ENCODE results near the gene CSNK1E. TPM values are rescaled to one million over a fixed set of nuclear protein-coding genes. Genes with fewer than 3 reads are reported as not detected.

The CSNK1E gene
- total RNA-seq, 6 donors from 2014 or later = 94.1 to 345 (median 123) TPM

DNA sequence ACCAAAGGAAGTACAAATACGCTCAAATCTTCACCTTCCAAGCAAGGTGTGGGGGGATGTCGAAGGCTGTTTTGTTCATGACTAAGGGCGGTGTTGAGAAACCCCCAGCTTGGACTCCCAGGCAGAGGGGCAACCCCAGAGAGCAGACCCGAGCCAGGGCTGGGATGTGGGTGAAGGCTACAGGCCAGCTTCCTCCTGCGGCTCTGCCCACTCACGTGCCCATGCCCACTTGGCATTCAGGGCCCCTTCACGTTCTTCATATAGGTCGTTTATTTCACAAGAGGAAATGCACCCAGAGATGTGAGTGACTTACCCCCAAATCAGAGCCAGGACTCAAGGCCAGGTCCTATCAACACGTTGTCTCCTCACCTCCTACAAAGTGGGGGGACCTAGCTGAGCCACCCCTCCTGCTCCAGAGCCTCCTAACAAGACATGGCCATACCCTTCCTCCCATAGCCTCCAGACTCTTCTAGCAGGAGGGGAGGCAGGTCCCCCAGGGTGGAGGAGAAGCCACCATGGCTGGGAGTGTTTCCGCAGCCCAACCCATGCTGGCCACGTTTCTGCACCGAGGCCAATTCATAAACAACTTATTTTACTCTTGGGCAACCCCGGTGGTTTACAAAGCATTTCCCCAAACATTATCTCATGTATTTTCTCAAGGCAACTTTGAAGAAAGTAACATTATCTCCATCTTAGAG lies 66.4 kb downstream of the CSNK1E start:
- no peak for DNase-seq
- H3K36me3 ChIP-seq = peaks cover 4 to 26% (median 21%) of the 10 kb centered on the region in 4 donors
- peak overlapping the region in 2 of 4 donors; percentile 28 to 54 for H3K27ac ChIP-seq
- no peak overlapping the region for H3K4me3 ChIP-seq
- 59 to 63% methylated on average over 13 of the region's 13 CpGs for WGBS, 2 donors
- TF ChIP-seq POLR2AphosphoS5 (IDR thresholded peaks at IDR 0.05) (no peak), EP300 (IDR thresholded peaks at IDR 0.05) (no peak), POLR2A (IDR thresholded peaks at IDR 0.05) (no peak)
- TF ChIP-seq, protein P1, sequence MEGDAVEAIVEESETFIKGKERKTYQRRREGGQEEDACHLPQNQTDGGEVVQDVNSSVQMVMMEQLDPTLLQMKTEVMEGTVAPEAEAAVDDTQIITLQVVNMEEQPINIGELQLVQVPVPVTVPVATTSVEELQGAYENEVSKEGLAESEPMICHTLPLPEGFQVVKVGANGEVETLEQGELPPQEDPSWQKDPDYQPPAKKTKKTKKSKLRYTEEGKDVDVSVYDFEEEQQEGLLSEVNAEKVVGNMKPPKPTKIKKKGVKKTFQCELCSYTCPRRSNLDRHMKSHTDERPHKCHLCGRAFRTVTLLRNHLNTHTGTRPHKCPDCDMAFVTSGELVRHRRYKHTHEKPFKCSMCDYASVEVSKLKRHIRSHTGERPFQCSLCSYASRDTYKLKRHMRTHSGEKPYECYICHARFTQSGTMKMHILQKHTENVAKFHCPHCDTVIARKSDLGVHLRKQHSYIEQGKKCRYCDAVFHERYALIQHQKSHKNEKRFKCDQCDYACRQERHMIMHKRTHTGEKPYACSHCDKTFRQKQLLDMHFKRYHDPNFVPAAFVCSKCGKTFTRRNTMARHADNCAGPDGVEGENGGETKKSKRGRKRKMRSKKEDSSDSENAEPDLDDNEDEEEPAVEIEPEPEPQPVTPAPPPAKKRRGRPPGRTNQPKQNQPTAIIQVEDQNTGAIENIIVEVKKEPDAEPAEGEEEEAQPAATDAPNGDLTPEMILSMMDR (IDR thresholded peaks at IDR 0.05) = no peak
- H3K27me3 ChIP-seq = no peaks in the 10 kb centered on the region
- no peak for ATAC-seq (ENCODE audit: low FRiP score in 2 of 2)
- H3K4me1 ChIP-seq = peaks cover 14 to 41% (median 26%) of the 10 kb centered on the region in 4 donors
- no peaks in the 10 kb centered on the region for H3K9me3 ChIP-seq

DNA sequence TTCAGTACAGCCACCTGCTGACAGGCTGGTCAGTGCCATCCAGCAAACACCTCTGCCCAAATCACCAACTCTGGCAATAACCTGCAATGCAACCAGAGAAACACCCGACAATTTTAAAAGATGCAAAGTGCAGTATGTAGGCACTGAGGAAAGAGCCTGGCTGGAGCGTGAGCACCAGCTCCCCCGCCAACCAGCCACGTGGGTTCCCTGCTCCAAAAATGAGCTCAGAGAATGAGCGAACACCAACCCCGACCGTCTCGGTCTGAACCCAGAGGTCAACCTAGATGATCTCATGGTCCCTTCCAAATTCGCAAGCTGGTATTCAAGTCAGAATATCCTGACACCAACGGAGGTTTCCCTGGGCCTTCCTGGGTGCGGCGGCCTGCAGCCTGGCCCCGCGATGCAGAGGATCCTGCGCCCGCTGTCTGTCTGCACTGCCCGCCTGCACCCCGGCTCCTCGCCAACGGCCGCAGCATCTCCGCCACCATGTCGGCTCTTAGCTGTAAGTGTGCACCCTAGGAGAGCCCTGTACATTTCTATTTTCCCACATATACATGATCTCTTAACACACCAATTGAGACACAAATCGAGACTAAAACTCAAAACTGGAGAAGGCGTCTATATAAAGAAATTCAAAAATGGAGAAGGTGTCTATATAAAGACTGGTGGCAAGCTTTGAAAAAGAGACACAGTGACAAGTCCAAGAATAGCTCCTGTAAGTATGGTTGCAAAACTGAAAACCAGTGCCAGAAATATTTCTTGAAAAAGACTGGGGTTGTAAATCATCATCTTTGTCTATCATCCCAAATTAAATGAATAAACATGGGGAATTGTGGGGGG lies 67.2 kb downstream of the CSNK1E start:
- no peak overlapping the region for H3K4me3 ChIP-seq
- peak overlapping the region in 2 of 4 donors; percentile 28 to 54 for H3K27ac ChIP-seq
- H3K9me3 ChIP-seq = no peaks in the 10 kb centered on the region
- 93 to 95% methylated on average over 25 of the region's 25 CpGs for WGBS, 2 donors
- peaks cover 14 to 41% (median 26%) of the 10 kb centered on the region in 4 donors for H3K4me1 ChIP-seq
- peak in 1 of 2 donors; percentile 75 for DNase-seq
- ATAC-seq (ENCODE audit: low FRiP score in 2 of 2) = no peak
- TF ChIP-seq EP300 (IDR thresholded peaks at IDR 0.05) (no peak), POLR2AphosphoS5 (IDR thresholded peaks at IDR 0.05) (no peak), POLR2A (IDR thresholded peaks at IDR 0.05) (no peak)
- TF ChIP-seq, protein P1 (IDR thresholded peaks at IDR 0.05) = no peak
- H3K27me3 ChIP-seq = no peaks in the 10 kb centered on the region
- peaks cover 8 to 34% (median 29%) of the 10 kb centered on the region in 4 donors for H3K36me3 ChIP-seq

DNA sequence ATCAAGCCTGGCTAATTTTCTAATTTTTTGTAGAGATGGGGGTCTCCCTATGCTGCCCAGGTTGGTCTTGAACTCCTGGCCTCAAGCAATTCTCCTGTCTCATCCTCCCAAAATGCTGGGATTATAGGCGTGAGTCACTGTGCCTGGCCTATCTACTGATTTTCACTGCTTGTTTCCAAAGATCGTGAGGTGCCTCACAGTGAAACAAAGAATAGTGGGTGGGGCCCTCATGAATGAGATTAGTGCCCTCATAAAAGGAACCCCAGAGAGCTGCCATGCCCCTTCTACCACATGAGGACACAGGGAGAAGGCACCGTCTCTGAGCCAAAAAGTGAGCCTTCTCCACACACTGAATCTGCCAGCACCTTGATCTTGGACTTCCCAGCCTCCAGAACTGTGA lies 67.9 kb downstream of the CSNK1E start:
- ATAC-seq (ENCODE audit: low FRiP score in 2 of 2) = no peak
- Histone ChIP-seq H3K27ac (no peak overlapping the region), H3K4me3 (no peak overlapping the region), H3K9me3 (no peaks in the 10 kb centered on the region), H3K36me3 (peaks cover 8 to 41% (median 36%) of the 10 kb centered on the region in 4 donors), H3K27me3 (no peaks in the 10 kb centered on the region), H3K4me1 (peaks cover 14 to 45% (median 26%) of the 10 kb centered on the region in 4 donors)
- TF ChIP-seq, protein P1 (IDR thresholded peaks at IDR 0.05) = no peak
- TF ChIP-seq POLR2AphosphoS5 (IDR thresholded peaks at IDR 0.05) (no peak), POLR2A (IDR thresholded peaks at IDR 0.05) (no peak), EP300 (IDR thresholded peaks at IDR 0.05) (no peak)
- no peak for DNase-seq
- WGBS, 2 donors = 88 to 93% methylated on average over 3 of the region's 3 CpGs

DNA sequence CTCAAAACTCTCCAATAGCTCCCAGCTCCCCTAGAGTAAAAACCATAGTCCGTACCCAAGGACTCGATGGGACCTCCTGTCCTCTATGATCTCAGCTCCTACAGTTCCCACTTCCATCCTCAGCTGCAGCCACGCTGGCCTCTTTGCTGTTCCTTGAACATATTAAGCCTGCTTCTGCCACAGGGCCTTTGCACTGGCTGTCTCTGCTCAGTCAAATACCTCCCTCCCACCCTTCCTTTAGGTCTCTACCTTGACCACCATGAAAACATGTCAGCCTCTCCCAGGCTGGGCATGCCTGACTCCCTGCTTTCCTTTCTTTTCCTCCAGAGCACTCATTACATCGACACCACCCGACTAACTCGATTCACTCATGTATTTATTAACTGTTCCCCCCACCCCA lies 69.0 kb downstream of the CSNK1E start:
- ATAC-seq (ENCODE audit: low FRiP score in 2 of 2) (no peak), DNase-seq (no peak)
- no peaks in the 10 kb centered on the region for H3K27me3 ChIP-seq
- H3K4me3 ChIP-seq = no peak overlapping the region
- H3K9me3 ChIP-seq = no peaks in the 10 kb centered on the region
- TF ChIP-seq EP300 (IDR thresholded peaks at IDR 0.05) (no peak), POLR2AphosphoS5 (IDR thresholded peaks at IDR 0.05) (no peak), POLR2A (IDR thresholded peaks at IDR 0.05) (no peak)
- TF ChIP-seq, protein P1 (IDR thresholded peaks at IDR 0.05) = no peak
- peaks cover 8 to 51% (median 44%) of the 10 kb centered on the region in 4 donors for H3K36me3 ChIP-seq
- H3K27ac ChIP-seq = no peak overlapping the region
- 95% methylated on average over 6 of the region's 6 CpGs for WGBS, 2 donors
- H3K4me1 ChIP-seq = peaks cover 17 to 50% (median 33%) of the 10 kb centered on the region in 4 donors

Data from upper lobe of left lung (tissue), 6 donors.